ENCODE results near the gene AFAP1. TPM values are rescaled to one million over a fixed set of nuclear protein-coding genes. Genes with fewer than 3 reads are reported as not detected.

The AFAP1 gene
- total and polyA plus RNA-seq, 2 of the 4 experiments (the other 2 are of a cell fraction) = 48.2 to 80.9 TPM

DNA sequence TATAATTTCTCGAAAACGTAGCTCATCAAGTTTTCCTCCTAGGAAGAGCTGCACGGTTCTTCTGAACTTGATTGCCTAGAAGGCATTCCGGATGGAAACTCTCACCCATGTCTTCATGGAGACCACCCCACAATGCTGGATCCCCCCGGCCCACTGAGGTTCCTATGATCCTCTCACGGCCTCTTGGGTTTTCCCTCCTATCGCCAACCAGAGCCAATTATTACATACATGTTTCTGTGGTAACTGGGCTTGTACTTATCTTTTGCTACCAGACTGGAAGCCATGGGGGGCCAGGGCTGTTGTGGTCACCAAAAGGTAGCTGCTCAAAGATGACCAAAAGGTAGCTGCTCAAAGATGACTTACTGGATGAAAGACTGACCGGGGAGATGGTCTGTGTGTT, 131.5 kb downstream of the AFAP1 start:
- peaks cover 12% of the 10 kb centered on the region for H3K9me3 ChIP-seq (ENCODE audit: control insufficient read depth, insufficient read depth, low read length)
- ATAC-seq (ENCODE audit: low read depth) (no peak), DNase-seq (no peak)
- no CpG with 5 or more reads among the region's 8 CpGs for WGBS, 2 experiments (ENCODE audit: extremely low coverage in 2 of 2, insufficient read length in 1 of 2)
- peak overlapping the region; percentile 75; the same call in 1 of the 2 replicates for H3K27ac ChIP-seq (ENCODE audit: insufficient read depth, low read length)
- in situ Hi-C loops (cut with MboI; ENCODE audit: low sequenced_read_pairs) (no loop called here), intact Hi-C loops (cut with micrococcal nuclease) (no loop called here), dilution Hi-C loops (cut with HindIII; ENCODE audit: low sequenced_read_pairs, unreplicated experiment) (no loop called here)
- H2AK5ac ChIP-seq (ENCODE audit: low read depth, low read length) = peak overlapping the region; percentile 89; the same call in 1 of the 2 replicates
- ChIA-PET POLR2A (ENCODE audit: unreplicated experiment) (no interaction called here), CTCF (no interaction called here)
- H3K23ac ChIP-seq (ENCODE audit: low read depth, low read length) = no peak overlapping the region; the same call in 1 of the 2 replicates
- peaks cover 10% of the 10 kb centered on the region; the same call in 1 of the 2 replicates for H4K20me1 ChIP-seq (ENCODE audit: insufficient read depth, low read length)
- H3K9ac ChIP-seq (ENCODE audit: low read depth, low read length) = no peak overlapping the region
- H4K5ac ChIP-seq (ENCODE audit: low read depth, low read length) = no peak overlapping the region
- peak overlapping the region; percentile 87 for H2BK5ac ChIP-seq (ENCODE audit: low read depth, low read length, poor library complexity, severe bottlenecking)
- H4K8ac ChIP-seq (ENCODE audit: low read depth in 2 of 2, low read length in 2 of 2) = peak overlapping the region in 1 of 2 experiments; percentile 16; a peak in 2 of 4 replicates
- H3K79me1 ChIP-seq (ENCODE audit: low read depth in 1 of 2, low read length in 2 of 2) = peaks cover 41 to 87% of the 10 kb centered on the region in 2 experiments
- no peak overlapping the region for H2AFZ ChIP-seq (replicated peaks; ENCODE audit: low read length, poor library complexity)
- BruUV-seq (replicated peaks) = no TSS peak
- H3K4me3 ChIP-seq (ENCODE audit: insufficient read depth, low read depth, low read length) = no peak overlapping the region
- H2BK20ac ChIP-seq (ENCODE audit: low read depth, low read length) = 0 out of 2 replicates have a peak overlapping the region, but pooled peaks have one; percentile 13
- peak overlapping the region; percentile 27; the same call in 1 of the 2 replicates for H3K14ac ChIP-seq (replicated peaks; ENCODE audit: low read depth, low read length)
- H3K4ac ChIP-seq (ENCODE audit: low read depth, low read length) = peak overlapping the region; percentile 79; the same call in 1 of the 2 replicates
- no peak overlapping the region for H3K56ac ChIP-seq (ENCODE audit: extremely low read depth, insufficient read depth, low read length)
- peak overlapping the region; percentile 6; the same call in 1 of the 2 replicates for H3K18ac ChIP-seq (ENCODE audit: low read depth, low read length)
- H4K91ac ChIP-seq (ENCODE audit: insufficient read depth, low read depth, low read length) = no peak overlapping the region
- peaks cover 57% of the 10 kb centered on the region for H3K4me1 ChIP-seq (ENCODE audit: control insufficient read depth, insufficient read depth, low read length)
- H2BK120ac ChIP-seq (ENCODE audit: low read depth, low read length) = peak overlapping the region; percentile 18; the same call in 1 of the 2 replicates
- H2AK9ac ChIP-seq (replicated peaks; ENCODE audit: low read depth, low read length, poor library complexity) = no peak overlapping the region
- 0 out of 3 replicates have a peak overlapping the region, but pooled peaks have one; percentile 2 for H2BK15ac ChIP-seq (ENCODE audit: low read depth, low read length)
- H3K27me3 ChIP-seq (ENCODE audit: control insufficient read depth, insufficient read depth, low read length) = no peaks in the 10 kb centered on the region
- H3K9me1 ChIP-seq (ENCODE audit: insufficient read depth, low read length) = peaks cover 35% of the 10 kb centered on the region
- TF ChIP-seq BHLHE40 (IDR thresholded peaks at IDR 0.05; ENCODE audit: low read depth, low read length) (no peak), MAFK (IDR thresholded peaks at IDR 0.05; ENCODE audit: low read depth, low read length) (no peak), CEBPB (IDR thresholded peaks at IDR 0.05; ENCODE audit: low read depth, low read length) (no peak), POLR2A (IDR thresholded peaks at IDR 0.05; ENCODE audit: low read depth, low read length) (no peak), RFX5 (IDR thresholded peaks at IDR 0.05; ENCODE audit: low read depth, low read length) (no peak), MAZ (IDR thresholded peaks at IDR 0.05; ENCODE audit: borderline replicate concordance, low read depth, low read length) (no peak), RCOR1 (IDR thresholded peaks at IDR 0.05; ENCODE audit: insufficient replicate concordance, low read length) (no peak), NFE2L2 (IDR thresholded peaks at IDR 0.05; ENCODE audit: low read depth, low read length) (no peak), MXI1 (IDR thresholded peaks at IDR 0.05; ENCODE audit: borderline replicate concordance, low read depth, low read length) (no peak), FOS (IDR thresholded peaks at IDR 0.05; ENCODE audit: low read depth, low read length) (no peak)
- TF ChIP-seq, protein P1, sequence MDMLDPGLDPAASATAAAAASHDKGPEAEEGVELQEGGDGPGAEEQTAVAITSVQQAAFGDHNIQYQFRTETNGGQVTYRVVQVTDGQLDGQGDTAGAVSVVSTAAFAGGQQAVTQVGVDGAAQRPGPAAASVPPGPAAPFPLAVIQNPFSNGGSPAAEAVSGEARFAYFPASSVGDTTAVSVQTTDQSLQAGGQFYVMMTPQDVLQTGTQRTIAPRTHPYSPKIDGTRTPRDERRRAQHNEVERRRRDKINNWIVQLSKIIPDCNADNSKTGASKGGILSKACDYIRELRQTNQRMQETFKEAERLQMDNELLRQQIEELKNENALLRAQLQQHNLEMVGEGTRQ (IDR thresholded peaks at IDR 0.05; ENCODE audit: low read depth, low read length) = no peak
- TF ChIP-seq, protein P2, sequence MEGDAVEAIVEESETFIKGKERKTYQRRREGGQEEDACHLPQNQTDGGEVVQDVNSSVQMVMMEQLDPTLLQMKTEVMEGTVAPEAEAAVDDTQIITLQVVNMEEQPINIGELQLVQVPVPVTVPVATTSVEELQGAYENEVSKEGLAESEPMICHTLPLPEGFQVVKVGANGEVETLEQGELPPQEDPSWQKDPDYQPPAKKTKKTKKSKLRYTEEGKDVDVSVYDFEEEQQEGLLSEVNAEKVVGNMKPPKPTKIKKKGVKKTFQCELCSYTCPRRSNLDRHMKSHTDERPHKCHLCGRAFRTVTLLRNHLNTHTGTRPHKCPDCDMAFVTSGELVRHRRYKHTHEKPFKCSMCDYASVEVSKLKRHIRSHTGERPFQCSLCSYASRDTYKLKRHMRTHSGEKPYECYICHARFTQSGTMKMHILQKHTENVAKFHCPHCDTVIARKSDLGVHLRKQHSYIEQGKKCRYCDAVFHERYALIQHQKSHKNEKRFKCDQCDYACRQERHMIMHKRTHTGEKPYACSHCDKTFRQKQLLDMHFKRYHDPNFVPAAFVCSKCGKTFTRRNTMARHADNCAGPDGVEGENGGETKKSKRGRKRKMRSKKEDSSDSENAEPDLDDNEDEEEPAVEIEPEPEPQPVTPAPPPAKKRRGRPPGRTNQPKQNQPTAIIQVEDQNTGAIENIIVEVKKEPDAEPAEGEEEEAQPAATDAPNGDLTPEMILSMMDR (conservative IDR thresholded peaks at IDR 0.05; ENCODE audit: low read depth, low read length) = no peak
- TF ChIP-seq, protein P3, sequence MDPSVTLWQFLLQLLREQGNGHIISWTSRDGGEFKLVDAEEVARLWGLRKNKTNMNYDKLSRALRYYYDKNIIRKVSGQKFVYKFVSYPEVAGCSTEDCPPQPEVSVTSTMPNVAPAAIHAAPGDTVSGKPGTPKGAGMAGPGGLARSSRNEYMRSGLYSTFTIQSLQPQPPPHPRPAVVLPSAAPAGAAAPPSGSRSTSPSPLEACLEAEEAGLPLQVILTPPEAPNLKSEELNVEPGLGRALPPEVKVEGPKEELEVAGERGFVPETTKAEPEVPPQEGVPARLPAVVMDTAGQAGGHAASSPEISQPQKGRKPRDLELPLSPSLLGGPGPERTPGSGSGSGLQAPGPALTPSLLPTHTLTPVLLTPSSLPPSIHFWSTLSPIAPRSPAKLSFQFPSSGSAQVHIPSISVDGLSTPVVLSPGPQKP (IDR thresholded peaks at IDR 0.05; ENCODE audit: borderline replicate concordance, low read depth, low read length) = no peak
- no peak overlapping the region for H3K4me2 ChIP-seq (ENCODE audit: low read depth, low read length)
- peaks cover 45% of the 10 kb centered on the region for H3K36me3 ChIP-seq (ENCODE audit: control insufficient read depth, insufficient read depth, low read length)

Data from IMR-90 (cell line).